Keratinocyte (primary cell): ENCODE results near the gene KSR1. TPM values are rescaled to one million over a fixed set of nuclear protein-coding genes. Genes with fewer than 3 reads are reported as not detected.
"Not testable (repeated sequence)": the region's sequence is repeated elsewhere in the genome, so short reads cannot be mapped to it uniquely, and the experiment has no call there.

Experiments used
- DNase-seq: peaks from one replicate; pipeline ENCODE4 v3.0.0-alpha.2; 2011; ENCODE audit warnings: low read depth, missing footprints, low spot score
- FAIRE-seq: peaks from 2 replicates; lab custom pipeline; 2011; peaks lifted over from hg19 to GRCh38; lab: Jason Lieb, UNC
- H2AFZ ChIP-seq: 2 replicates; pipeline ENCODE4 v1.6.0; 2012; ENCODE audit warnings: low read length, control low read depth, inconsistent platforms; ENCODE audit not compliant: control insufficient read depth
- H3K27ac ChIP-seq: 2 replicates; pipeline ENCODE4 v1.5.1; 2011; ENCODE audit warnings: low read length; ENCODE audit not compliant: control insufficient read depth, insufficient read depth
- H3K27me3 ChIP-seq: 3 replicates; pipeline ENCODE4 v1.6.0; 2011; ENCODE audit warnings: low read length; ENCODE audit not compliant: control insufficient read depth, insufficient read depth; ENCODE audit errors: extremely low read depth
- H3K36me3 ChIP-seq, 2 experiments: 2 replicates in 1 of 2; 3 replicates in 1 of 2; pipeline ENCODE4 v1.5.1; 2011; ENCODE audit warnings: low read length in 2 of 2, mild to moderate bottlenecking in 1 of 2; ENCODE audit not compliant: control insufficient read depth in 2 of 2, insufficient read depth in 2 of 2; ENCODE audit errors: extremely low read depth in 1 of 2
- H3K4me1 ChIP-seq: 3 replicates; pipeline ENCODE4 v1.5.1; 2011; ENCODE audit warnings: low read length; ENCODE audit not compliant: control insufficient read depth, insufficient read depth; ENCODE audit errors: extremely low read depth
- H3K4me2 ChIP-seq: 3 replicates; pipeline ENCODE4 v1.6.0; 2011; ENCODE audit warnings: low read depth, low read length; ENCODE audit not compliant: control insufficient read depth, insufficient read depth; ENCODE audit errors: extremely low read depth
- H3K4me3 ChIP-seq, 3 experiments: fragments of 200-600 bp in 1 of 3; sonication (generic) in 1 of 3; 2 replicates in 2 of 3; 3 replicates in 1 of 3; pipeline ENCODE4 v1.5.1; 2011 to 2016; ENCODE audit warnings: low read length in 3 of 3, mild to moderate bottlenecking in 3 of 3, control low read depth in 2 of 3, inconsistent platforms in 1 of 3, low read depth in 1 of 3, mixed read lengths in 1 of 3, mixed run types in 1 of 3, moderate library complexity in 1 of 3; ENCODE audit not compliant: control insufficient read depth in 2 of 3, insufficient read depth in 2 of 3; ENCODE audit errors: extremely low read depth in 1 of 3
- H3K79me2 ChIP-seq: 2 replicates; pipeline ENCODE4 v1.6.0; 2012; ENCODE audit warnings: low read length; ENCODE audit not compliant: control insufficient read depth, insufficient read depth
- H3K9ac ChIP-seq: 3 replicates; pipeline ENCODE4 v1.6.0; 2011; ENCODE audit warnings: low read length; ENCODE audit not compliant: control insufficient read depth, insufficient read depth; ENCODE audit errors: extremely low read depth
- H3K9me1 ChIP-seq: 3 replicates; pipeline ENCODE4 v1.6.0; 2011; ENCODE audit warnings: low read length; ENCODE audit not compliant: control insufficient read depth, insufficient read depth; ENCODE audit errors: extremely low read depth
- H3K9me3 ChIP-seq: 2 replicates; pipeline ENCODE4 v1.5.1; 2012; ENCODE audit warnings: low read depth, low read length; ENCODE audit not compliant: control insufficient read depth
- H4K20me1 ChIP-seq: 3 replicates; pipeline ENCODE4 v1.6.0; 2011; ENCODE audit warnings: low read length; ENCODE audit not compliant: control insufficient read depth, insufficient read depth; ENCODE audit errors: extremely low read depth
- EZH2 ChIP-seq: IDR thresholded peaks from one replicate; pipeline ENCODE4 v1.6.1; 2012; ENCODE audit warnings: inconsistent platforms, mild to moderate bottlenecking, low read length, moderate library complexity
- dilution Hi-C: fragments of 300-500 bp; cut with MboI; formaldehyde crosslinking; loops from one replicate; pipeline ENCODE4 v1.7.0; 2020; ENCODE audit warnings: low sequenced_read_pairs; ENCODE audit not compliant: extremely low pct_ligation_motif_present
- polyA plus RNA-seq, 5 experiments: library from polyadenylated mRNA; depleted of rRNA in 3 of 5; stranded (reverse) in 3 of 5; stranded (forward) in 1 of 5; unstranded in 1 of 5; fragments of >200 nt; gene quantifications; 1 replicate in 1 of 5; 2 replicates in 3 of 5; 3 replicates in 1 of 5; pipeline versions ENCODE4 v1.2.1 to v1.2.3, GENCODE V29; 2011 to 2012; ENCODE audit warnings: missing spikeins in 2 of 5, low read depth in 1 of 5, low replicate concordance in 1 of 5
- TF ChIP-seq, protein P1 (sequence below), 3 experiments: IDR thresholded peaks in 1 of 3; conservative IDR thresholded peaks in 1 of 3; optimal IDR thresholded peaks in 1 of 3; 2 replicates in 2 of 3; 3 replicates in 1 of 3; pipeline versions ENCODE3 to v1.5.1; 2011; ENCODE audit warnings: low read length in 3 of 3, mild to moderate bottlenecking in 3 of 3, moderate library complexity in 2 of 3, control low read depth in 1 of 3, inconsistent platforms in 1 of 3; ENCODE audit not compliant: insufficient read depth in 2 of 3; ENCODE audit errors: extremely low read depth in 1 of 3

KSR1 gene
- polyA plus RNA-seq, 1 donor (not counting 4 experiments of a cell fraction or from before 2014, with no cell fraction given), result 1.3 TPM

DNA sequence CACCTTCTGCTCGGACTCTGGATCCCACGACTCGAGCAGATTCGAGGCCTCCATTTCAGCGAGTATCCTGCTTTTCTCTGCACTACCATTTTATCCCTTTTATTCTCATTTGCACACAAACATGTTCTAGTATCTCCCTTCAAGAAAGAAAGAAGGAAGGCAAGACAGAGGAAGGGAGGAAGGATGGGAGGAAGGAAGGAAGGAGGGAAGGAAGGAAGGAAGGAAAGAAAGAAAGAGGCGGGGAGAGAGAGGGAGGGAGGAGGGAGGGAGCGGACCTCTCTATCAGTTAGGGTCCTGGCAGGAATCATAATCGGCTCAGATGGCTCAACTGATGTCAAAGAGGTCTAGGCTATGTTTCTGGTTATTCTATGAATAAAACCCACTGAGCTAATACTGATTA lies 10.3 kb upstream of the KSR1 start:
- dilution Hi-C loops, result no loop called here
- H3K79me2 ChIP-seq, result no peaks in the 10 kb centered on the region
- H3K27ac ChIP-seq, result no peak overlapping the region
- H3K27me3 ChIP-seq, result no peaks in the 10 kb centered on the region
- no peak for TF ChIP-seq EZH2
- TF ChIP-seq, protein P1, sequence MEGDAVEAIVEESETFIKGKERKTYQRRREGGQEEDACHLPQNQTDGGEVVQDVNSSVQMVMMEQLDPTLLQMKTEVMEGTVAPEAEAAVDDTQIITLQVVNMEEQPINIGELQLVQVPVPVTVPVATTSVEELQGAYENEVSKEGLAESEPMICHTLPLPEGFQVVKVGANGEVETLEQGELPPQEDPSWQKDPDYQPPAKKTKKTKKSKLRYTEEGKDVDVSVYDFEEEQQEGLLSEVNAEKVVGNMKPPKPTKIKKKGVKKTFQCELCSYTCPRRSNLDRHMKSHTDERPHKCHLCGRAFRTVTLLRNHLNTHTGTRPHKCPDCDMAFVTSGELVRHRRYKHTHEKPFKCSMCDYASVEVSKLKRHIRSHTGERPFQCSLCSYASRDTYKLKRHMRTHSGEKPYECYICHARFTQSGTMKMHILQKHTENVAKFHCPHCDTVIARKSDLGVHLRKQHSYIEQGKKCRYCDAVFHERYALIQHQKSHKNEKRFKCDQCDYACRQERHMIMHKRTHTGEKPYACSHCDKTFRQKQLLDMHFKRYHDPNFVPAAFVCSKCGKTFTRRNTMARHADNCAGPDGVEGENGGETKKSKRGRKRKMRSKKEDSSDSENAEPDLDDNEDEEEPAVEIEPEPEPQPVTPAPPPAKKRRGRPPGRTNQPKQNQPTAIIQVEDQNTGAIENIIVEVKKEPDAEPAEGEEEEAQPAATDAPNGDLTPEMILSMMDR (optimal IDR thresholded peaks at IDR 0.05 in 1 of 3, IDR thresholded peaks at IDR 0.05 in 1 of 3, conservative IDR thresholded peaks at IDR 0.05 in 1 of 3; ENCODE audit: extremely low read depth in 1 of 3, insufficient read depth in 2 of 3, low read length in 3 of 3), result no peak
- H3K36me3 ChIP-seq, result no peaks in the 10 kb centered on the region
- H3K9ac ChIP-seq, result no peak overlapping the region
- no peak overlapping the region for H3K4me2 ChIP-seq
- FAIRE-seq, result no peak
- no peak overlapping the region for H3K4me3 ChIP-seq
- H3K9me3 ChIP-seq, result no peaks in the 10 kb centered on the region
- H4K20me1 ChIP-seq, result no peaks in the 10 kb centered on the region
- no peaks in the 10 kb centered on the region for H3K4me1 ChIP-seq
- no peaks in the 10 kb centered on the region for H3K9me1 ChIP-seq
- no peak for DNase-seq
- H2AFZ ChIP-seq, result no peak overlapping the region

DNA sequence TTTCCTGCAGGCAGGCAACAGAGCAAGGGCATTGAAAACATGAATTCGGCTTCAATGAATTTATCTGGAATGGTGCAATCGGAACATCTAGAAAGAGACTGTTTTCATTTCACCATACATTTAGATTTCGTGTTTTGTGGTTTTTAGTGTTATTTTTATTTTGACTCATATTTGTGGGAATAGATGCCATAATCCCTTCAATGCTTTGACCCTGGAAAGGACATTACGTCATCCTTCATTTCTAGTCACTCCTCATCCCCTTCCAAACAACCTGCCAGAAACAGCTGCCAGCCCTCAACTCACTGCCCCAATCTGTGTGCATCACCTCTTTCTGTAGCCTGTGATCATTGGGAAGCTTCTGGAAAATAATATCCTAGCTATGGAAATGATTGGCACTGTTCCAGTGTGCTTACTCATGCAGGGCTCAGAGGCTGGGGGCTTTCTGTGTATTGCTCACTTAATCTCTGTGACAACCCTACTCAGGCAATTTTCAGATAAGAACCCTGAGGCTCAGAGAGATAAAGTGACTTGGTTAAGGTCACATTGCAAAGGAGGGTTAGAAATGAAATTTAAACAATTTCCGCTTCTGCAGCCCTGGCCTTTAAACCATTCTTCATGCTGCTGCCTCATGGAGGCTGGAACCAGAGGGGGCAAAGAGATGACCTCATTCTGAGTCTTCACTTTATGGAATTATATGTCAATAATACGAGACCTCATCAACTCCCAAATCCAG lies 9.5 kb upstream of the KSR1 start:
- H3K4me2 ChIP-seq, result no peak overlapping the region
- H3K4me1 ChIP-seq, result no peaks in the 10 kb centered on the region
- H3K27ac ChIP-seq, result no peak overlapping the region
- no peak overlapping the region for H3K9ac ChIP-seq
- no peak overlapping the region for H3K4me3 ChIP-seq
- no peaks in the 10 kb centered on the region for H3K27me3 ChIP-seq
- no peaks in the 10 kb centered on the region for H3K9me3 ChIP-seq
- H2AFZ ChIP-seq, result no peak overlapping the region
- dilution Hi-C loops, result no loop called here
- H3K79me2 ChIP-seq, result no peaks in the 10 kb centered on the region
- DNase-seq, result no peak
- H4K20me1 ChIP-seq, result no peaks in the 10 kb centered on the region
- no peaks in the 10 kb centered on the region for H3K9me1 ChIP-seq
- no peaks in the 10 kb centered on the region for H3K36me3 ChIP-seq
- no peak for TF ChIP-seq EZH2
- TF ChIP-seq, protein P1 (optimal IDR thresholded peaks at IDR 0.05 in 1 of 3, IDR thresholded peaks at IDR 0.05 in 1 of 3, conservative IDR thresholded peaks at IDR 0.05 in 1 of 3; ENCODE audit: extremely low read depth in 1 of 3, insufficient read depth in 2 of 3, low read length in 3 of 3), result no peak
- no peak for FAIRE-seq

DNA sequence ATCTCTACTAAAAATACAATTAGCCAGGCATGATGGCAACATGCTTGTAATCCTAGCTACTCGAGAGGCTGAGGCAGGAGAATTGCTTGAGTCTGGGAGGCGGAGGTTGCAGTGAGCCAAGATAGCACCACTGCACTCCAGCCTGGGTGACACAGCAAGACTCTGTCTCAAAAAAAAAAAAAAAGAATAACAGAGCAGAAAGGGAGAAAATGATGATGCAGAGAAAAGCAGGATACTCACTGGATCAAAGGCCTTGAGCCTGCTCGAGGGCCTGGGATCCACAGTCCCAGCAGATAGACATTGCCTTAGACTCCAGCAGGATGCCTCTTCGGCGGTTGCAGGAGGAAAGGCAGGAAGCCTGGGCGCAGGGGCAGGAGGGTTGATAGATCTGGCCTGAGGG lies 7.7 kb upstream of the KSR1 start:
- H3K9me1 ChIP-seq, H3K4me2 ChIP-seq, H3K9ac ChIP-seq, H3K79me2 ChIP-seq, FAIRE-seq, H4K20me1 ChIP-seq, H3K4me3 ChIP-seq, H3K27me3 ChIP-seq, H3K36me3 ChIP-seq, H2AFZ ChIP-seq, dilution Hi-C loops, H3K9me3 ChIP-seq, DNase-seq, H3K4me1 ChIP-seq, H3K27ac ChIP-seq: not testable (repeated sequence)
